Renal pelvis (tissue), 4 donors: Measurements from ENCODE around the gene ISG20. TPM values are rescaled to one million over a fixed set of nuclear protein-coding genes. Genes with fewer than 3 reads are reported as not detected.

Experiments used
- DNase-seq: peaks from one replicate; pipeline ENCODE4 v3.0.0-alpha.2; 2013
- polyA plus RNA-seq, 3 donors: library from polyadenylated mRNA; unstranded; fragments of 120-200 nt; gene quantifications; one replicate each; pipeline ENCODE4 v1.2.1, GENCODE V29; 2013; ENCODE audit not compliant: insufficient read length in 3 of 3

ISG20 gene
- polyA plus RNA-seq, 3 donors, result 0.90 to 1.6 (median 1.4) TPM

DNA sequence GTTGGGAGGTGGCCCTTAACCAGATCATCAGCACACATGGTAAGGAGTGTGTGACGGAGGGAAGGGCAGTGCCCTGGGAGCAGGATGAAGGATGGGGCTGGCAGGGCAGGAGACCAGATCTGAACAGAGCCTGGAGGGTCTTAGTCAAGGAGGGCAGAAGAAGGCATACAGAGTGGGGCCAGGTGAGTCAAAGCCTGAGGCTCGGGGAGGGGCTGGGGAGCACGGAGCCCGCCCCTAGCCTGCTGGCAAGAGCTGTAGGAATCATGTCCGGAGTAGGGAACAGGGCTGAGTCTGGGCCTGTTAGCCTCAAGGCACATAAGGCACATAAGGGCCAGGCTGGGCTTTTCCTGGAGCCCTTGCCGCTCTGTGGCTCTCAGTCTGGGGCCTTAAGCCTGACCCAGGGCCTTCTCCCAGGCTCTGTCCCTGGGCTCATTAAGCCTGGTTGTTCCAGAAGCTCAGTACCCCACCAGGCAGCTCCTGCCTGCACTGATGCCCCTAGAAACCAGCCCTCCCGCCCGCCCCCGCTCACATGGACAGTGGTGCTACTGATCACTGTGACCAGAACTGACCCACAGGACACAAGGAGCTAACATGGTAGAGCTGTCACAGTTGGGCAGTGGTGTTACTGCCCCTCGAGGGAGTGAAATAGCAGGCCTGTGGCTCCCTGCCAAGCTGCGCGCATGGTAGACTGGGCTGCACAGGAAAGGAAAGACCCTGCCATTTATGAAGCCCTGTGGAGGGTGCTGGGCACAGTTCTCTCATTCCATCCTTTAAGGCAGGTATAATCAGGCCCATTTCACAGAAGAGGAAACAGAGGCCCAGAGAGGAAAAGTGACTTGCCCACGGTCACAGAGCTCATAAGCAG is 14.6 kb downstream of the ISG20 start:
- DNase-seq, result no peak

DNA sequence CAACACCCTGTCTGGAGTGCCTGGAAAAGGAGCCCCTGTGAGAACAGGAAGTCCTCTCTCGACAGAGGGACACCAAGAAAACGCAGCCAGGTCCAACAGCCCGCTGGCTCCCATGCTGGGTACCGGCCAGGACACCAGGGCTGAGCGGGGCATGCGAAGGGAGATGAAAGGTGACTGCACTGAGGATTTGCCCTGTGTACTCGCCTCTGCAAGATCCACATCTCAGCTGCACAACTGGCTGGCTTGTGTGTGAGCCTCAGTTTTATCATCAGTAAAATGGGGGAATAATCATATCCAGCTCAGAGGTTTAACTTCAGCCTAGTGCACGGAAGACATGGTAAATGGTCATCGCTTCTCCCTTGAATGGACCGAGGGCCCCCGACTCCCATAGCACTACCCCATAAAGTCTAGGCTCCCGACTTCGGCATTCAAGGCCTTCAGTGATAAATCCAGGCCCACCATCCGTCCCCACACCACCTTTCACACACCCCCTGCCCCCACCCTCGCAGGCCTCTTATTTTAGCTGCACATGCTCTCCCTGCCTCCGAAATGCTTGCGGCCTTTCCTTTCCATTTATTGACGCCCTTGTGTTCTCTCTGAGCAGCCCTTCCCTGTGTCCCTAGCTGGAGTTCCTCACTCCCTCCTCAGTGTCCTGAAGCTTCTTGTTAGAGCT is 15.8 kb downstream of the ISG20 start:
- no peak for DNase-seq

DNA sequence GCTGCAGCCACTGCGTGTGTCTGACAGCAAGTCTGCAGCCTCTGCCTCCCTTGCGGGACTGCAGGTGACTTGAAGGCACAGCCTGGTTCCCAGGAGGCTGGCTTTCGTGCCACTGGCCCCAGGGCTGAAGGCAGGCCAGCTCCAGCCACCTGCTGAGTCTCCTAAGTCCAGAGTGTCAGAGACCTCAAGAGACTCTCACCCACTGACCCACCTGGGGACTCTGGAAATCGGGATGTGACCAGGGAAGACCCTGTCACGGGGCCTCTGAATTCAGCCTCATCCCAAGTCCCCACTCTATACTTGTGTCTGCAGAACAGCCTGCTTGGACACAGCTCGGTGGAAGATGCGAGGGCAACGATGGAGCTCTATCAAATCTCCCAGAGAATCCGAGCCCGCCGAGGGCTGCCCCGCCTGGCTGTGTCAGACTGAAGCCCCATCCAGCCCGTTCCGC is 16.3 kb downstream of the ISG20 start:
- no peak for DNase-seq

GRCh38 chr15:88655800-88656488 is 17.1 kb downstream of the ISG20 start:
- DNase-seq, result no peak

GRCh38 chr15:88656760-88657221 is 18.0 kb downstream of the ISG20 start:
- DNase-seq, result no peak

- no peak for DNase-seq
Measured at GRCh38 chr15:88657326-88658069, 18.7 kb downstream of the ISG20 start.

GRCh38 chr15:88658070-88658965 is 19.5 kb downstream of the ISG20 start:
- no peak for DNase-seq

- no peak for DNase-seq
Measured at GRCh38 chr15:88658972-88659931, 20.4 kb downstream of the ISG20 start.

GRCh38 chr15:88661041-88661700 is 22.4 kb downstream of the ISG20 start:
- DNase-seq, result no peak

DNA sequence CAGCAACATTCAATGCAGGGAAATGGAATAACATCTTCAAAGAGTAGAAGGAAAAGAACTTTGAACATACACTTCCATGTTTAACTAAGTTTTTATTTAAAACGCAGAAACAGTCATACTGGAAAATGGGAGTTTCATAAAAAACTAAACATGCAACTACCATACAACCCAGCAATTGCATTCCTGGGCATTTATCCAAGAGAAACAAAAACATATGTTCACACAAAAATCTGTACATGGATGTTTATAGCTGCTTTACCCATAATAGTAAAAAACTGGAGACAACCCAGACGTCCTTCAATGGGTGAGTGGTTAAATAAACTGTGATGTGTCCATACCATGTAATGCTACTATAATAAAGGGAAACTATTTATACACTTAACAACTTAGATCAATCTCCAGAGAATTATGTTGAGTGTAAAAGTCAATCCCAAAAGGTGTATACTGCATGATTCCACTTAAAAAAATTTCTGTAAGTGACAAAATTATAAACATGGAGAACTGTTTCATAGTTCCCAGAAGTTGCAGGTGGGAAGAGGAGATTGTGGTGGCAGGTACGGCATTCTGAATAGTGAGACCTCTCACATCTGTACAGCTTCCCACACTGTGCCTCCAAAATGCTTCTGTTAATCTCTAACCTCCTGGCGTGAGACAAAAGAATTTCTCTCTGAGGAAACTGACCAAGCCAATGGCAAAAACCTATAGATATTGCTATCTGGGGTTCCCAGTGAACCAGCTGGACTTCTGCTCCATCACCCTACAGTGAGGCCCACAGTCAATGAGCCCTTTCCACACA is 23.1 kb downstream of the ISG20 start:
- DNase-seq, result no peak

- no peak for DNase-seq
Measured at GRCh38 chr15:88663141-88663621, 24.4 kb downstream of the ISG20 start.

- no peak for DNase-seq
Measured at GRCh38 chr15:88664151-88664778, 25.4 kb downstream of the ISG20 start.

GRCh38 chr15:88674661-88675060 is 35.8 kb downstream of the ISG20 start:
- DNase-seq, result no peak

- no peak for DNase-seq
Measured at GRCh38 chr15:88678755-88679154, 39.9 kb downstream of the ISG20 start.

GRCh38 chr15:88680241-88681001 is 41.6 kb downstream of the ISG20 start:
- no peak for DNase-seq

DNA sequence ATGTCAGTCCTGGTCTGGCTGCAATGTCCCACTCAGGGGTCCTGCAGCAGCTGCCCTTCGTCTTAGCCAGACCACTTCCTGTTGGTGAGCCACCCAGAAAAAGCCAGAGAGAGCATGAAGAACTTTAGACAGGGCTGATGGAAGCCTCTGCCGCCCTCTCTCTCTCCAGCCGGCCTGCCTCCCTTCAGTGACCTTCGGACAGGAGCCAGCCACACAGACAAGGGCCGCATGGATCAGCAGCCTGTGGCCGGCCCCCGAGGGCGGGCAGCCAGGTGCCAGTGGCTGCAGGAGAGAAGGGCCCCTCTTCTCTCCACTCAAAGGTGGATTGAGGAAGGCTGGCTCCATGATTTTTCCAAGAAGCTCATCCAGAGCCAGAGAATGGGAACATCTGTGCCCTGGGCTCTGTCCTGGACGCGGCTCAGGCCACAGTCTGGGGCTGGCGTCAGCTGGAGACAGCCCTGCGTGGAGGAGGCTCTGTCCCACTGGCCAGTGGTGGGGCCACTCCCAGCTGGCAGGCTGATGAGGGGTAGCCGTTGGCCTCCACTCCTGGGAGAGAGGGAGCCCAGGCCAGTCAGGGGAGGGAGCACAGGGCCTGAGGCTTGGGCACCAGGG is 42.9 kb downstream of the ISG20 start:
- no peak for DNase-seq
